ENCODE results near the gene ATPAF1.

Gene ATPAF1

GRCh38 chr1:46647611-46648010 is 20.6 kb downstream of the ATPAF1 start:
- H3K9me3 Mint-ChIP-seq = peaks cover 16% of the 10 kb centered on the region
- no peak overlapping the region for H3K27ac Mint-ChIP-seq
- H3K27me3 Mint-ChIP-seq (ENCODE audit: low read depth) = no peaks in the 10 kb centered on the region
- peaks cover 42% of the 10 kb centered on the region for H3K36me3 Mint-ChIP-seq (ENCODE audit: low read depth)
- H3K4me1 Mint-ChIP-seq (ENCODE audit: low read depth) = peaks cover 2% of the 10 kb centered on the region
- H3K4me3 Mint-ChIP-seq = no peak overlapping the region

- Mint-ChIP-seq H3K4me3 (no peak overlapping the region), H3K27ac (no peak overlapping the region), H3K27me3 (ENCODE audit: low read depth) (no peaks in the 10 kb centered on the region), H3K4me1 (ENCODE audit: low read depth) (peaks cover 2% of the 10 kb centered on the region), H3K9me3 (peaks cover 16% of the 10 kb centered on the region), H3K36me3 (ENCODE audit: low read depth) (peaks cover 42% of the 10 kb centered on the region)
Measured at GRCh38 chr1:46646844-46647243, 21.3 kb downstream of the ATPAF1 start.

DNA sequence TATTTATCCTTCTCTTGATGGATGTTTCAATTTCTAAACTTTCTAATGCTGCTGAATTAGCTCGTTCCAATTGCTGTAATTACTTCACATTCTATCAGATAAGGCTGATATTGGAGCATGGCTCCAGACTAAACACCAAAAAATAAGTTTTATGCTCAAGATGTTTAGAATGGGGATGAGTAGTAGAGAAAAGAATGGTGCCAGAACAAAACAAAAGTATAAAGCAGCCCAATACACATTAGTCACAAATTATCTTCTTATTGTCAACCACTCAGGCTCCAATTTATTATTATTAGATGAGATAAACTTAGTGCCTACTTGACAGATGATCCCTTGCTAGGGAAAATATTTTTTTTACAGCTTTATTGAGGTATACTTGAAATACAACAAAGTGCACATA is 21.8 kb downstream of the ATPAF1 start:
- Mint-ChIP-seq H3K4me3 (no peak overlapping the region), H3K27me3 (ENCODE audit: low read depth) (no peaks in the 10 kb centered on the region), H3K4me1 (ENCODE audit: low read depth) (peaks cover 2% of the 10 kb centered on the region), H3K9me3 (peaks cover 16% of the 10 kb centered on the region), H3K36me3 (ENCODE audit: low read depth) (peaks cover 46% of the 10 kb centered on the region), H3K27ac (no peak overlapping the region)

- H3K4me1 Mint-ChIP-seq (ENCODE audit: low read depth) = peaks cover 2% of the 10 kb centered on the region
- H3K27ac Mint-ChIP-seq = no peak overlapping the region
- H3K36me3 Mint-ChIP-seq (ENCODE audit: low read depth) = peaks cover 46% of the 10 kb centered on the region
Measured at GRCh38 chr1:46645815-46646214, 22.3 kb downstream of the ATPAF1 start.

GRCh38 chr1:46643368-46643775 is 24.8 kb downstream of the ATPAF1 start:
- no peak overlapping the region for H3K27ac Mint-ChIP-seq
- peaks cover 31% of the 10 kb centered on the region for H3K36me3 Mint-ChIP-seq (ENCODE audit: low read depth)
- no peak overlapping the region for H3K4me3 Mint-ChIP-seq
- H3K9me3 Mint-ChIP-seq = peaks cover 5% of the 10 kb centered on the region
- H3K4me1 Mint-ChIP-seq (ENCODE audit: low read depth) = peaks cover 2% of the 10 kb centered on the region
- H3K27me3 Mint-ChIP-seq (ENCODE audit: low read depth) = no peaks in the 10 kb centered on the region

More at GRCh38 chr1:46645815-46646214, 22.3 kb downstream of the ATPAF1 start:
- H3K9me3 Mint-ChIP-seq = peaks cover 15% of the 10 kb centered on the region
- no peaks in the 10 kb centered on the region for H3K27me3 Mint-ChIP-seq (ENCODE audit: low read depth)
- no peak overlapping the region for H3K4me3 Mint-ChIP-seq

GRCh38 chr1:46642115-46642680 is 26.0 kb downstream of the ATPAF1 start:
- peaks cover under 1% of the 10 kb centered on the region for H3K9me3 Mint-ChIP-seq
- no peaks in the 10 kb centered on the region for H3K27me3 Mint-ChIP-seq (ENCODE audit: low read depth)
- peaks cover 25% of the 10 kb centered on the region for H3K36me3 Mint-ChIP-seq (ENCODE audit: low read depth)
- no peak overlapping the region for H3K4me3 Mint-ChIP-seq
- H3K27ac Mint-ChIP-seq = no peak overlapping the region
- peaks cover under 1% of the 10 kb centered on the region for H3K4me1 Mint-ChIP-seq (ENCODE audit: low read depth)

DNA sequence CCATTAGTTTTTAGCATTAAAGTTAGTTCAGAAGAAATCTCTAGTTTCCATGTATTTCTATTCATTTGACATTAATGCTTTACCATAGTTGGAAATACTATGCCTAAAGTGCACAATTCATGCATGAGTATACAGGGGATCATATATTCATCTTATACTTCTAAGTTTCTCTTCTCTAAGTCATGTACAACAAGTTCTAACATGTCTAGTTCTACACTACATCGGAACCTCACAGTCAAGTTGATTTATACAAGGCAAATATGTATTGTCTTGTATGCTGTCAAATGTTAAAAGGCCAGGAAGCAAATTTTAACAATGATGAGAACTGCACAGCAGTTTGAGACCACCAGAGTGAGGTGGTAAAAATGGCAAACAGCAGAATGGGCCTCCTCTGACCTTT is 28.6 kb downstream of the ATPAF1 start:
- Mint-ChIP-seq H3K4me1 (ENCODE audit: low read depth) (no peaks in the 10 kb centered on the region), H3K4me3 (no peak overlapping the region), H3K27me3 (ENCODE audit: low read depth) (no peaks in the 10 kb centered on the region), H3K36me3 (ENCODE audit: low read depth) (peaks cover 26% of the 10 kb centered on the region), H3K9me3 (no peaks in the 10 kb centered on the region), H3K27ac (no peak overlapping the region)

DNA sequence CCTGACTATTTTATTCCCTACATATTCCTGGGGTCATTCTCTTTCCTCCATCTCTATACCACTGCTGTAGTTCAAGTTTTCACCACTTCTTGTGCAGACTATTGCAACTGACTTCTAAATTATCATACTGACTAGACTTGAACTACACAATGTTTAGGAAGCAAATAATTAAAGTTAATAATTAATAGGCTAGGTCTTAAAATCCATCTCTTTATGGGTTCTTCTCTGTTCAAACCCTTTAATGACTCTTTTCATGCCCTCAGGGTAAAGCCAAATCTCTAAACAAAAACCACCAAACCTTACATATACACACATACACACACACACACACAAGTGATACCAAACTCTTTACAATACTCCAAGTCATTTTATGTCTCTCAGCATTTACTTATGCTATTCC is 29.2 kb downstream of the ATPAF1 start:
- no peaks in the 10 kb centered on the region for H3K27me3 Mint-ChIP-seq (ENCODE audit: low read depth)
- H3K4me3 Mint-ChIP-seq = no peak overlapping the region
- H3K9me3 Mint-ChIP-seq = no peaks in the 10 kb centered on the region
- H3K36me3 Mint-ChIP-seq (ENCODE audit: low read depth) = peaks cover 29% of the 10 kb centered on the region
- H3K4me1 Mint-ChIP-seq (ENCODE audit: low read depth) = no peaks in the 10 kb centered on the region
- no peak overlapping the region for H3K27ac Mint-ChIP-seq

DNA sequence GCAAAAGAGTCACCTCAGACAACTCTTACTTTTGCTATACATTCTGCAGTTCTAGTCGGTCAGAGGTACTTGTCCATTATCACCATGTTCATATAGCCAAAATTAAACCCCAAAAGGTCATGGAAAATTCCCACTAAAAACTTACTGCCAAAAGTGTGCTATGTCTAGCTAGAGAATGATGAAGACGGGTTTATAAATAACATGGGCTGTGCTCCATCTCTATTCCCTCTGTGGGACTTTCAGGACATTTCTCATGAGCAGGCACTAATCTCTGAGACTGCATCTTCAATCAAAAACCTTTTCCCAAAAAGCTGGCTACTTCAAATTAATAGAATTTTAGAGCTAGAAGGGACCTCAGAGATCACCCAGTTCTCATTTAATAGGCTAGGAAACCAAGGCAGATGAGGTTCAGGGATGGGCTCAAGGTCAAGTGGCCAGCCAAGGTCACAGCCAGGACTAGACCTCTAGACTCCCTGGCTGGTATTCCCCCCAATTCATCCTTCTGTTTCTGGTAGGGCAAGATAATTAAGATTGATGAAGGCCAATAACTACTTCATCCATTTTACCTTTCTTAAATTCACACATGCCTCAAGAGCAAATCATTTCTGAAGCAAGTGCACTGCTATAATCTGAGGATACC is 30.6 kb downstream of the ATPAF1 start:
- Mint-ChIP-seq H3K9me3 (no peaks in the 10 kb centered on the region), H3K36me3 (ENCODE audit: low read depth) (peaks cover 30% of the 10 kb centered on the region), H3K27me3 (ENCODE audit: low read depth) (no peaks in the 10 kb centered on the region), H3K4me1 (ENCODE audit: low read depth) (peaks cover 3% of the 10 kb centered on the region), H3K27ac (no peak overlapping the region), H3K4me3 (no peak overlapping the region)

DNA sequence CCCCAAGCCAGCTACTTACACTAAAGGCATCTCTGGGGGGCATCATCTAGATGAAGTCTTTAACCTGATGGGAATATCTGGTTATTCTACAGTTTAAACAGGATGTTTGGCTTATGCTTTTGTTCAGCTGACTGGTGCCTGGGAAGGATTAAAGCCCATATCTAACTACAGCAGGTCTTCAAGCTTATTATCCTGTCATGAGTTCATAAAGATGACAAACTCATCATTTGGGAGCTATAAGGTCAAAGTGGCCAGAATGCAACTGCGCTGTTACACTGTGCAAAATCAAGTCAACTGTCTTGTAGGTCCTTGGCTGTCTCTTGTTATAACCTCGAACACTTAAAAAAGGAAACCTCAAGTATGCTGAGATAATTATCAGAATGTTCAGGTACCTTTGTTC is 33.0 kb downstream of the ATPAF1 start:
- no peak overlapping the region for H3K27ac Mint-ChIP-seq
- H3K4me1 Mint-ChIP-seq (ENCODE audit: low read depth) = peaks cover 3% of the 10 kb centered on the region
- H3K27me3 Mint-ChIP-seq (ENCODE audit: low read depth) = no peaks in the 10 kb centered on the region
- no peak overlapping the region for H3K4me3 Mint-ChIP-seq
- H3K36me3 Mint-ChIP-seq (ENCODE audit: low read depth) = peaks cover 20% of the 10 kb centered on the region
- no peaks in the 10 kb centered on the region for H3K9me3 Mint-ChIP-seq

- Mint-ChIP-seq H3K9me3 (no peaks in the 10 kb centered on the region), H3K27me3 (ENCODE audit: low read depth) (no peaks in the 10 kb centered on the region), H3K36me3 (ENCODE audit: low read depth) (peaks cover 14% of the 10 kb centered on the region), H3K27ac (no peak overlapping the region), H3K4me1 (ENCODE audit: low read depth) (peaks cover 3% of the 10 kb centered on the region), H3K4me3 (no peak overlapping the region)
Measured at GRCh38 chr1:46630719-46631118, 37.4 kb downstream of the ATPAF1 start.

DNA sequence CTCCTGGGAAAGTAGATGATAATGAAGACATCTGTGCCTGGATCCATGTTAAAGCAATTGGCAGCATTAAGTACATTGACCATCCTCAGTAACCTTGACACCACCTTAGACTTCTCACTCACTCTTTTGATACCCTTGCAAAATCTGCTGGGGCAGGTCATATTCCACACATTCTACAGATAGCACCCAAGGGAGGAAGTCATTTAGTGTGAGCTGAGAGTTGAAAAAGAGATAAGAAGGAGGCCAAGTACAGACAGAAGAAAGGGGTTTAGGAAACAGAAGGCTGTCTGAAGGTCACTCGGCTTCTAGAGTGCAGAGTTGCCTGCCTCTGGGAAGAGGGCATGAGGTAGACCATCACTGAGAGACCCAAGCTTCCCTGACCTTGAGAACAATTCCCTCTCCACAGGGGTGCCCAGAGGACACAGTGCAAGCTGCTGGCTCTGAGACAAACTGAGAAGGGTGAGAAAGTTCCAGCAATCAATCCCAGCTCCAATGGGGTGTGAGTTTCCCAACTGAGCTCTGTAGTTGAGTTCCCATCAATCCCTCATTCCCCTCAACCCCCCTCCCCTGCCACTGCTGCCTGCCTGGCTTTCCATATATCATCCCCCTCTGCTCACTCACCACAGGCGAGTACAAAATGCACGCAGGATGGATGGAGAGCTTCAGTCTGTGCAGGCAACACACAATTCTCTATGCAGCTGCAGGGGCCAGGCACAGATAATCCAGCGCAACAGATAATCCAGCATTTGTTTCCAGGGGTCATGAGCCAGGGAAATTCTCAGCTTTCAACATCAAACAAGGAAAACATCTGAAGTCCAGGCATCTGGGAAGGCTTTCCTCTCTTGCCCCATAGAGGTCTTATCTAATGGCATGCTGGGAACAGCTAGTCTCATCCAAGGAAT is 44.2 kb downstream of the ATPAF1 start:
- H3K4me1 Mint-ChIP-seq (ENCODE audit: low read depth) = peaks cover 10% of the 10 kb centered on the region
- no peak overlapping the region for H3K27ac Mint-ChIP-seq
- H3K27me3 Mint-ChIP-seq (ENCODE audit: low read depth) = no peaks in the 10 kb centered on the region
- H3K9me3 Mint-ChIP-seq = no peaks in the 10 kb centered on the region
- H3K36me3 Mint-ChIP-seq (ENCODE audit: low read depth) = peaks cover 2% of the 10 kb centered on the region
- no peak overlapping the region for H3K4me3 Mint-ChIP-seq

GRCh38 chr1:46622344-46622743 is 45.8 kb downstream of the ATPAF1 start:
- Mint-ChIP-seq H3K4me3 (no peak overlapping the region), H3K27ac (no peak overlapping the region), H3K27me3 (ENCODE audit: low read depth) (no peaks in the 10 kb centered on the region), H3K9me3 (no peaks in the 10 kb centered on the region), H3K36me3 (ENCODE audit: low read depth) (peaks cover 2% of the 10 kb centered on the region), H3K4me1 (ENCODE audit: low read depth) (peaks cover 21% of the 10 kb centered on the region)

DNA sequence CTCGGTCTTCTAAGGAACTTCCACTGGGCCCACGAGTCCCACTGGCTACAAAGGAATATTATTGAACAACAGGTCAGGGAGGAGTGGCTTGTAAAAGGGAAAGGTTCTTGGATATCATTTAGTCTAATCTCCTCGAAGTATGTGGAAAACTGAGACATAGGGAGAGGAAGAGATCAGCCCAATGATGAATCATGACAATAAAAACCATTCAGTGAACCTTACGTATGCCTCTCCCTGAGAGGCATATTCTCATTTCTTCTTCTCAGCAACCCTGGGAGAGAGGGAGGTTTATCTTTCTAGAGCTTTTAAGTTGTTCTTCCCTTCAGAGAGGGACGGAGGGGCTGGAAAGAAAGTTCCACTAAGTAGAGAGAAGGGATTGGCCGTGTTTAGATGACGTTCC is 46.2 kb downstream of the ATPAF1 start:
- Mint-ChIP-seq H3K4me1 (ENCODE audit: low read depth) (peaks cover 25% of the 10 kb centered on the region), H3K27ac (no peak overlapping the region), H3K4me3 (no peak overlapping the region), H3K36me3 (ENCODE audit: low read depth) (peaks cover 1% of the 10 kb centered on the region), H3K27me3 (ENCODE audit: low read depth) (no peaks in the 10 kb centered on the region), H3K9me3 (no peaks in the 10 kb centered on the region)

All from T-helper 1 cell treated with Interleukin-12 subunit alpha and Interleukin-12 subunit beta and Interleukin-4 antibody, amounts not matched to agents 30 μg/mL and 1 μg/mL, for 36 hours (primary cell).